ENCODE measurements around the gene NDRG3.

GRCh38 chr20:36604952-36605398 lies 140.9 kb downstream of the NDRG3 start:
- TF ChIP-seq CTCF (IDR thresholded peaks at IDR 0.05; ENCODE audit: insufficient read depth, low read length, poor library complexity, severe bottlenecking), result no peak
- TF ChIP-seq EZH2phosphoT487 (conservative IDR thresholded peaks at IDR 0.05; ENCODE audit: low read length), result no peak
